HG03565 (cell line): Measurements from ENCODE around the gene NATD1.

ENCODE experiments used
- ATAC-seq: cut with Tn5 transposase; IDR thresholded peaks from one replicate; pipeline ENCODE4 v1.9.1; 2021; ENCODE audit warnings: mild to moderate bottlenecking, moderate library complexity; ENCODE audit not compliant: unreplicated experiment

NATD1 gene, protein sequence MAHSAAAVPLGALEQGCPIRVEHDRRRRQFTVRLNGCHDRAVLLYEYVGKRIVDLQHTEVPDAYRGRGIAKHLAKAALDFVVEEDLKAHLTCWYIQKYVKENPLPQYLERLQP

GRCh38 chr17:21252796-21253645 is at the start of gene NATD1:
Gene NATD1, minus strand, starts transcription at chr17:21253410. Its CDS starts 146 bp downstream, at chr17:21253264.
- no peak for ATAC-seq

DNA sequence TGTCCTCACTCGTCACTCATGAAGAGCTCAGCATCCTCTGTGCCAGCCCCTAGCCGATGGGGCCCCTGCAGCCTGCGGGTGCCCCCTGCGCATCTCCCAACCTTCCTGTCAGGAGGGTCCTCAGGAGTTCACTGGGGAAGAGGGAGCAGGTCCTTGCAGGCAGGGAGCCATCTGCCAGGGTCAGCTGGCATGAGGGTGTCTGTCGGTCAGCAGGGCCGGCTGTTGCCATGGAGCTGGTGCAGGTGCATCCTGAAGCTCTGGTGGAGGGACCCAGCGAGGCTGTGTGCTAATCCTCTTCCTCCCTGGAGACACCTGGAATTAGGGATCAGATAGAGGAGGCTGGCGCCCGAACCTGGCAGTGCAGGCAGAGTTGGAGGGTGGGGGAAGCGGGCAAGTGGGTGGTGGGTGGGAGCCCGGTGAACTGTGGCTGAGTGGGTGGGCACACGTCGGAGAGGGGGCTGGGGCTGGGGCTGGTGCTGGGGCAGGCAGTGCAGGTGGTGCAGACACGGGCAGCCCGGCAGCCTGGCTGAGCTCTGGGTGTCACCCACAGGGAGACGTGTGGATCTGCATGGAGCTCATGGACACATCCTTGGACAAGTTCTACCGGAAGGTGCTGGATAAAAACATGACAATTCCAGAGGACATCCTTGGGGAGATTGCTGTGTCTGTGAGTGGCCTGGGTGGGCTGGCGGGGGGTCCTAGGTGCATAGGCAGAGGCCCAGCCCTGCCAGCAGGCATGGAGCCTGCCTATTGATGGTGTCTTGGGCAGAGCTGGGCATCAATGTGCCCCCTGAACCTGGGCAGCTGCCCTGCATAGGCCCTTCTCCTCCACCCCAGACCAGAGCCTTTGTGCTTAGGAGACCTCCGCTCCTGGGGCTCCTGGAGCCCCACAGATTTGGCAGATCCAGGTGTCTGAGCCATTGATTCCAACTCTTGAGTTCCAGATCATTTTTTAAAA is 48.7 kb upstream of the NATD1 start:
- no peak for ATAC-seq

DNA sequence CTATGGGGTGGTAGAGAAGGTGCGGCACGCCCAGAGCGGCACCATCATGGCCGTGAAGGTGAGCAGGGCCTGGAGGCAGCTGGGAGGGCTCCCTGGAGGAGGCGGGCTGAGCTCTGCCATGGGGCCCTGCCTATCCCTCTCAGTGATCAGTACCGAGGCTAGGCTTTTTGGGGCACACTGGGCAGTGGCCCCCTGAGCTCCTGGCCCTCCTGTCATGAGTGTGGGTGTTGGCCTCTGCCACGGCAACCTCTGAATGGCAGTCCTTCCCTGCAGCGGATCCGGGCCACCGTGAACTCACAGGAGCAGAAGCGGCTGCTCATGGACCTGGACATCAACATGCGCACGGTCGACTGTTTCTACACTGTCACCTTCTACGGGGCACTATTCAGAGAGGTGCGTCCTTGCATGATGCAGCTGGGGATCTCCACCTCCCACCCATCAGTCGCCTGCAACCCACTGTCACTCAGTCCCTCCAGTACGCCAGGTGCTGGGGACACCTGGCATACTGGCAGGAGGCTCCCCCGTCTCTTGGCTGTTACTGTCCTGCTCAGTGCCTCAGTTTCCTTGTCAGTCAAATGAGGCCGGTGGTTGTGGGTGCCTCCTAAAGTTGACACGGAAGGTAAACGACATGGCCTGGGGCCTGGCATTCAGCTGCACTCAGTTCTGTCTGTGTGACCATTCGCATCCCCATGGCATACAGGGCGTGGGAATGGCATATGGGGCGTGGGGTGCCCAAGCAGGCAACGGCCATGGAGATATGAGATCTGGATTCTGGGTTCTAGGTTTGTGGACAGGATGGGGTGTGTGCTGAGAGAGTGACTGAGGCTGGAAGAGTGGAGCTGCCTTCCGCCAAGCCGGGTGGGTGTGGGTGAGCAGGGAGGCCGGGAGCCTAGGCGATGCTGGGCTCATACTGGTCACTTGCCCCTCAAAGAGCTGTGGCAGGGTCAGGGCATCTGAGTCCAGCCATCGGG is 47.7 kb upstream of the NATD1 start:
- ATAC-seq, result no peak

- ATAC-seq, result no peak
These were observed 46.9 kb upstream of the NATD1 start for GRCh38 chr17:21299981-21300600.

- ATAC-seq, result no peak
These were observed 45.8 kb upstream of the NATD1 start for GRCh38 chr17:21298983-21299519.

DNA sequence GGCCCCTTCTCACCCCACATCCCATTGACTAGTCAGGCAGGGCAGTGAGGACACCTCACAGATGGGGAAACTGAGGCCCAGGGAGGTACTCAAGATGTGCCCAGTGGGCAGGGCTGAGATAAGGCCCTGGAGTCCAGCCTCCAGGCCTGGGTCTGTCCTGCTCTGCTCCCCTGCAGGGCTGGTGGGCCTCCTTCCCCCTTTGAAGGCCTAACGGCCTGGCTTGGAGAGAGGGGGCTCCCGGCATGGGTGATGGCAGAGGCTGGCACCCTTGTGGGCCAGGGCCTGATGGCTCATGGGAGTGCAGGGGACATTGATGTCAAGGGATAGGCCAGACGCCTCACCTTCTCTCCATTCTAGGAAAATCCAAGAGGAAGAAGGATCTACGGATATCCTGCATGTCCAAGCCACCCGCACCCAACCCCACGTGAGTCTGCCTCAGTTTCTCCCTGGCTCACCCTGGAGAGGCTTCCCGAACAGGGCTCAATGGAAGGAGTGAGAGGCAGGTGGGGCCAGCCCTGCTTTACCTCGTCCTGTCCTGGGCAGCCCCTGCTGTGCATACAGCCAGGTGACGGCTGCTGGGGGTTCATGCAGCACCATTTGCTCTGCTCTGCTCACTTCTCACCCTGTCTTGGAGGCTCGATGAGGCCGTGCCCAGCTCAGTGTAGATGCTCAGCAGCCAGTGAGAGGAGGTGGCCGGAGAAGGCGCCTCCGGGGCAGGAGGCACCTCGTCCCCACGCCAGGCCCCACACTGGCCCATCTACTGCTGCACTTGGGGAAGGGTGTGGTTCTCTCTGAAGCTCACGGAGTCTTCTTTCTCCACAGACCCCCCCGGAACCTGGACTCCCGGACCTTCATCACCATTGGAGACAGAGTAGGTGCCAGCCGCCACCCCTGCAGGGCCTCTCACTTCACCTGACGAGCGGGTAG is 45.1 kb upstream of the NATD1 start:
- ATAC-seq, result no peak

GRCh38 chr17:21297597-21297996 is 44.4 kb upstream of the NATD1 start:
- ATAC-seq, result no peak

DNA sequence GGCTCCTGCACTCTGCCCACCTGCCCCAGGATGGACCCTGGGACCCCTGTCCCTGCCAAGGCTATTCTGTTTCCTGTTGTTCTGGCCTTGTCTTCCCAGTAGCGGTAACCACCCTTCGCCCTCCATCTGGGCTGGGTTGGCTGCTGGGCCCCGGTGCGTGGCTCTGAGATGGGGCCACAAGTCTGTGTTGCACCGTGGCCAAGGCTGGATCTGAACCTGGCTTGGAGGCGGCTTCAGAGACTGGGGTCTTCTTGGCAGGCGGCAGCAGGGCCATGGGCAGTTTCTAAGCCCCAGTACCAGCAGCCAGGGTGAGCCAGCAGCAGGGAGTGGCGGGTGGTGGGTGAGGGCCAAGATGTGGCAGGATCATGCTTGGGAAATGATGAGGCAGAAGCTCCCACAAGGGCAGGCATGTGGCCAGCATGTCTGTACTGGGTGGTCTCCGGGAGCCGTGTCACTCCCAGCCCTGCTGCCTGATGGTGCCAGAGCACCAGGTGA is 43.9 kb upstream of the NATD1 start:
- no peak for ATAC-seq

- ATAC-seq, result no peak
These were observed 43.2 kb upstream of the NATD1 start for GRCh38 chr17:21296097-21297025.

DNA sequence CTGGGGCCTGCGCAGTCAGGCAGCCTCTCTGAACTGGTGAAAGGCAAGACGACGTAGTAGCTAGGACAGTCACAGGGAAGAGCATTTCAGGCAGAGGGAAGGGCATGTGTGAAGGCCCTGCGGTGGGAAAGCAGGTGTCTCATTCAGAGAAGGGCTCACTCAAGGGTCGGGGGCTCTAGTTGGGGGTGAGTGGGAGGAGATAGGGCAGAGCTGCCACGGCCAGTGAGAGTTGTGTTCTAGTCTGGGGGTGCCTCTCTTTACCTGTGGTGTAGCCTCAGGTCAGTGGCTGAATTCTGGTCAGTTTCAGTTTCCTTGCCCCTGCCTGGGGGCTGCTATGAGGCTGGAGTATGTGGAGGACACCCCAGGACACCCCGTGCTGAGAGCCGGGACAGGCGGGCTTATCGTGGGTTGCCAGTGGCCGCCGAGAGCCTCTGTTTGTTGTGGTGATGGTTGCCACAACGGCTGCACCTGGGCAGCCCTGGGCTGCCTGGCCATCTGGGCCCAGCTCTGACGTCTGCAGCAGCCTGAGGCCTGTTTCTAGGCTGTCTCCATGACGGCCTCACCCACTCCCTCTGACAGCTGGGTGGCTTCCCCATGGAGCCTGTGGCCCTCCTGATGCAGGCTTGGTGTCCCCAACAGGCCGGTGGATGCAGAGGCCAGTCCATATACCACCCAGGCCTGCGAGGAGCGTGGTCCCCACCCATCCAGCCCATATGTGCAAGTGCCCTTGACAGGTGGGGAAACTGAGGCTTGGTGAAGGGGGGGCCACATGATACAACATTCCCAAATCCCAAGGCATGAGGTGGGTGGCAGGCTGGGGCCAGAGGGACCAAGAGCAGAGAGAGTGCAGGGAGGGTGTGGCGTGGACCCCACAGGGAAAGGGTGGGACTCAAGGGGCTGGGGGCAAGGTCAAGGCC is 42.1 kb upstream of the NATD1 start:
- no peak for ATAC-seq

GRCh38 chr17:21294321-21295035 is 41.3 kb upstream of the NATD1 start:
- no peak for ATAC-seq

DNA sequence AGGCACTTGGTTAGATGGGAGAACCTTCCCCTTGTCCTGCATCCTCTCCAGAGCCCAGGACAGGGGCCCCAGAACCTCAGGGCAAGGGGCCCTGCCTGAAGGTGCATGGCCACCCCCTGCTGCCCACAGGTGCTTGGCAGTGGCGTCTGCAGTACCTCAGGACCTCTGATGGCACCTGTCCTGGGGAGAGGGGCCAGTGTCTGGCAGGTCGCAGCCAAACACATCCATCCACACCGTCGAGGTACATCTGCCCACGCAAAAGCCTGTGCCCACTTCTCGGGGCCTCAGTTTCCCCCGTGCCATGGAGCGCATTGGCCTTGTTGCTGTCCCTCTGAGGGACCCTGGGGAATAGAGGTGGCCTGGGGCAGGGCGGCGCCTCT is 40.6 kb upstream of the NATD1 start:
- no peak for ATAC-seq

DNA sequence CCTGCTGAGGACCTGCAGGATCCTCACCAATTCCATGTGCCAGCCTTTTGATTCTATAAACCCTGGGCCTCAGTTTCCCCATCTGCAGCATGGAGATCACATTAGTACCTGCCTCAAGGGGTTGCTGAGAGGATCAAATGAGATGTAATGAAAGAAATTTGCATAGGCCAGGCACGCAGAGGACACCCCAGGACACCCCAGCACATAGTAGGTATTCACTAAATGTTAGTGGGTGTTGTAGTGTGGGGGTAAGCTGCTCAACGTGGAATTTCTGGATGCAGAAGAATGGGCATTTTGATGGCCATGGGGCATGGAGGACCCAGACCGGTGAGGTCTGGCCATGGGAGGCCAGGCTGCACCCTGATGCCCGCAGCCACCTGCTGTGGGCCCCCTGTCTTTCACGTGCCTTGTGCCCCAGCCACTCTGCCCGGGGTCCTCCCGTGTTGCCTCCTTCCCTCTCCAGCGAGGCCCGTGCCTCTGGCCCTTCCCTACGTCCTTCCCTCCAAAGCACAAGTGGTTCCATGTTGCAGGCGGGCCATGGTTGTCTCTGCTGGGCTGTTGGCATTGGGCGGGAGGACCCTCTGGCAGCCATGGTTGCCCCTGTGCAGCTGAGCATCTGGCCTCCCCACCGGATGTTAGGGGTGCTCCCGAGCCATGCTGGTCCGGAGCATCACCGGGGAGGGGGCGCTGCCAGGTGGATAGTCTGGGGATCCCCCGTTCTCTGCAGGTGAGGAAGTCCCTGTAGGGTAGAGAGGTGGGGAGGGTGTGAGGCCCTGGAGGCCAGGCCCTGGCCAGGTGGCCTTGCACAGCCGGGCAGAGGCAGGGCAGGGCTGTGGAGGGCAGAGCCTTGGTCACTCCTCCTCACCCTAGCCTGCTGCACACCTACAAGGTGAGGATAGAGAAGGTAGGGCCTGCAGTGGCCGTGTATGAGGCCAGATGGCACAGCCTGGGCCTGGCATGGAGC is 39.9 kb upstream of the NATD1 start:
- ATAC-seq, result no peak

- no peak for ATAC-seq
These were observed 38.7 kb upstream of the NATD1 start for GRCh38 chr17:21291862-21292261.
